Activated T-helper 1 cell treated with anti-CD3 and anti-CD28 coated beads, Interleukin-2, amount 50 U/mL, for 16 hours (primary cell): Measurements from ENCODE around the gene SLX9.

ENCODE experiments used
- DNase-seq, 2 donors: peaks; one replicate each; pipeline ENCODE4 v3.0.0-alpha.2; 2020; ENCODE audit warnings: low read depth in 1 of 2, low spot score in 1 of 2

SLX9 gene, protein sequence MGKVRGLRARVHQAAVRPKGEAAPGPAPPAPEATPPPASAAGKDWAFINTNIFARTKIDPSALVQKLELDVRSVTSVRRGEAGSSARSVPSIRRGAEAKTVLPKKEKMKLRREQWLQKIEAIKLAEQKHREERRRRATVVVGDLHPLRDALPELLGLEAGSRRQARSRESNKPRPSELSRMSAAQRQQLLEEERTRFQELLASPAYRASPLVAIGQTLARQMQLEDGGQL

DNA sequence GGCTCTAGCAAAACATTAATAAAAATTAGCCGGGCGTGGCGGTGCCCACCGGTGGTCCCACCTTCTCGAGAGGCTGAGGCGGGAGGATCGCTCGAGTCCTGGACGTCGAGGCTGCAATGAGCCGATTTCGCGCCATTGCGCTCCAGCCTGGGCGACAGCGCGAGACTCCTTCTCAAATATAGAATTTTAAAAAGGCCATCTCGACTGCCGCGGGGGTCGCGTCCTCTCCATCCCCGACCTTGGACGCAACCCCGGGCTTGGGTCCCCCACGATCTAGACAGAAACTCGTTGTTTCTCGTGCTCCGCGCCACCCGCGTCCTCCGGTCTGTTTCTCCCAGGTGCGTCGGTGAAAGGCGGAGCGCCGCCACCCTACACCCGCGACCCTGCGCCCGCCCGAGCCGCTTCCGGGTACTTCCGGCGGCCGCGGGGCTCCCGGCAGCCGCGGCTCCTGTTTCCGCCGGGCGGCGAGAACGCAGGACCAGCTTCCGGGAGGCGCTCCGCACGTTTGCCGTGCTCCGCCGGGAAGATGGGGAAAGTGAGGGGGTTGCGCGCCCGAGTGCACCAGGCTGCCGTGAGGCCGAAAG, at the start of gene SLX9:
Gene SLX9, plus strand, starts transcription at position 498 of the 584 bp plus-strand sequence. Its CDS starts 29 bp downstream, at position 527.
- DNase-seq = peak; percentile 57 to 75

DNA sequence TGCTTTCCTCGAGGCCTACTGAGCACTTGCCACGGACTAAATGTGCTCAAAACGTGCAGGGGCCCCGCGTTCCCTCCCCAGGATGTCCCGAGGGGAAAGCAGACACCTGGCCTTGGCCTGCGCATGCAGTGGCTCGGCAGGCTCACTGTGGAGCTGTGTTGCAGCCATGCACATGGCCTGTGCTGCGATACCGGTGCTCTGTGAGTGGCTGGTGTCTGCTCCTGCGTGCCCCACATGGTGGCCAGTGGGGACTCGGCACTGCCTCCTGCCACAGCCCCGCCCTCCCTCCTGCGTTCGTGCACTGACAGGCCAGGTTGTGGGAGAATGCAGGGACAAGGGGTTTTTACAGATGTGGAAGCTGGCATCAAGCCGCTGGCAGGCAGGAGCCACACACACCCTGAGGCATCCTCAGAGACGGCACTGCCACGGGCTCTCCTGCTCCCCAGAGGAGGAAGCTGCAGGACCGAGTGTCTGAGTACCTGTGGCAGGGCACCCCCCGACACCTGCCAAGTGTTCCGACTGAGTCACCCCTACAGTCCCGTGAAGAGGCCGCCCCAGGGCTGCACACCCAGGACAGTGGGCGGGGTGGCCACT, 49.4 kb upstream of the SLX9 start:
- no peak for DNase-seq

DNA sequence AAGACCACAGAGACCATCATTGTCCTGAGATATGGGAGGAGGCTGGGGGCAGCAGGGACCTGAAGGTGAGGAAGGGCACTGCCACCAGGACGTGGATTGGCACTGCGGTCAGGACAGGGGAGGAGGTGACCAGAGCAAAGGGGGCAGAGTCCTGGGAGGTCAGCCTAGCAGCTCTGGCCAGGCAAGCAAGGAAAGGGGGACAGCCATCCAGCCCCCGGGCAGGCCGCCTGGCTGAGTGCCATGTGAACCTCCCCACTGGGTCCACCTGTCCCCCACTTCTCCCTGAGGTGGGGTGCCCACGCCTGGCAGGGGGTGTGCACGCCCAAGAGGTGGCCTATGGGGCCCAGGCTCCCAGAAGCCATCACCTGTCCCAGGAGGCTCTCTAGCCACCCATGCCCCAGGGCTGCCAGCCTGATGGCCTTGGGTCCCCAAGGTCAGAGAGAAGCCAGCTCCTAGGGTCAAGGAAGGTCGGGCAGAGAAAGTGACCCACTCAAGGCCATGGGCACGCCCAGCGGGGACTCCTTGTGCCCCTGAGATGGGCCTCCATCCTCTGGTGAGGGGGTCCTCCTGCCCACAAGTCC, 48.8 kb upstream of the SLX9 start:
- DNase-seq = no peak

DNA sequence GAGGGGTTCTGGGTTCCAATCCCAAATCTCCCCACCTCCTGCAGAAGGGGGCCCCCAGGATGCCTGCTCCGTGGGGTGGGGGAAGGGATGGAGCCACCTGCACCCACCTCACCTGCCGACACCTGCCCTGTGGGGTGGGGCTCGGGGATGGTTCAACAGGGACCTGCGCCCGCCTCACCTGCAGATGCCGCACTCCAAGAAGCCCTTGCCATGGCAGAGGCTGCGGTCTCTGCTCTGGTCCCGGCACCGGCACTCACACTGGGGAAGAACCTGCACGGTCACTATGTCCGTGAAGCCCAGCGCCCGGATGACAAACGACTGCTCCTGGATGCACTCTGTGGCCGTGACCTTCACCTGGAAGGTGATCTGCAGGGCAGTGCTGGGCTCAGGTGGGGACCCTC, 48.2 kb upstream of the SLX9 start:
- no peak for DNase-seq

DNA sequence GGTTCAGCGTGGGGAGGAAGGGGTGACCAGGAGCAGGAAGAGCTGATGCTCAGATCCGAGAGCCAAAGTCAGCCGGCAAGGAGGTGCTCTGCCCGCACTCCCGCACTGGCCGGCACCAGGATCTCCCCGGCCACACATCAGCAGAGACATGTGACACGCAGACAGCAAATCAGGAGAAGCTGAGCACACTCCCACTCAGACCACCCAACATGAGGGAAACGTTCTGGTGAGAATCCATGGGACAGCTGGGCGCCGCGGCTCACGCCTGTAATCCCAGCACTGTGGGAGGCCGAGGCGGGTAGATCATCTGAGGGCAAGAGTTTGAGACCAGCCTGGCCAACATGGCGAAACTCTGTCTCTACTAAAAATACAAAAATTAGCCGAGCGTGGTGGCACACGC, 47.7 kb upstream of the SLX9 start:
- DNase-seq = no peak

DNA sequence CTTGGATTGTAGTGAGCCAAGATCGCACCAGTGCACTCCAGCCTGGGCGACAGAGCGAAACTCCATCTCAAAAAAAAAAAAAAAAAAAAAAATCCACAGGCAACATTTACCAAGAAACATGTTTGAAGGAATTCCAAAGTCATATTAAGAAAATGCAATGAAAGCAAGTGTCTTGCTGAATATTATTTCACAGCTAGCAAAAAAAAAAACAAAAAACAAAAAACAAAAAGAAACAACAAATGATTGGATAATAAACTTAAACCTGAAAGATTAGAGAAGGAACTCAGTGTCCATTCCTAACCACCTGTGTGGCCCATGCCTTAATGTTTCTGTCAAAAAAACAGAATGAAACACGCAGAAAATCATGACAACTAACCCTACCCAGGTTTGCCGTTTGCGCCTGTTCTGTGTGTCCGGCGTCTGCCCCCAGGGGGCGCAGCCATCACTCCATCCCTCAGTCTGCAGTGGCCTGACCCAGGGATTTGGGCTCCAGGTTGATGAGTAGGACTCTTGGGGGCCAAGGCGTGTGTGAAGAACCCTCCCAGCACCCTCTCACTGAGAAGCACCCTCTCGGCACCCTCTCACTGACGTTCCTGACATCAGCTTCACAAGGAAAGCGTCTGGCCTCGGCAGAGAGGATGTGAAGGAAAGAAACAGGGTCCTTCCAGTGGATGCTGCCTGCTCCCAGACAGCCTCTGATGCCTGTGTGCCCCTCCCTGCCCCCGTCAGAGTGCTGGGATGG, 47.1 kb upstream of the SLX9 start:
- peak; percentile 58 to 68 for DNase-seq

DNA sequence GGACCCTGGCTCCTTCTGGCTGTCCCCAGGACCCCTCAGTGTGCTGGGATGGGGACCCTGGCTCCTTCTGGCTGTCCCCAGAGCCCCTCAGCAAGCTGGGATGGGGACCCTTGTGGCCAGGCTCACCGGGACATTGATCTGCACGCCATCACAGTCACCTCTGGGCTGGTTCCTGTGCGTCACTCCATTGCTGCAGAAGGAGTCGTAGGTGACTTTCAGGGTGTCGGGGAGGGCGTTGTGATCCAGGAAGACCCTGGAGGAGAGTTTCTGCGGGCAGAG, 46.6 kb upstream of the SLX9 start:
- DNase-seq = no peak

DNA sequence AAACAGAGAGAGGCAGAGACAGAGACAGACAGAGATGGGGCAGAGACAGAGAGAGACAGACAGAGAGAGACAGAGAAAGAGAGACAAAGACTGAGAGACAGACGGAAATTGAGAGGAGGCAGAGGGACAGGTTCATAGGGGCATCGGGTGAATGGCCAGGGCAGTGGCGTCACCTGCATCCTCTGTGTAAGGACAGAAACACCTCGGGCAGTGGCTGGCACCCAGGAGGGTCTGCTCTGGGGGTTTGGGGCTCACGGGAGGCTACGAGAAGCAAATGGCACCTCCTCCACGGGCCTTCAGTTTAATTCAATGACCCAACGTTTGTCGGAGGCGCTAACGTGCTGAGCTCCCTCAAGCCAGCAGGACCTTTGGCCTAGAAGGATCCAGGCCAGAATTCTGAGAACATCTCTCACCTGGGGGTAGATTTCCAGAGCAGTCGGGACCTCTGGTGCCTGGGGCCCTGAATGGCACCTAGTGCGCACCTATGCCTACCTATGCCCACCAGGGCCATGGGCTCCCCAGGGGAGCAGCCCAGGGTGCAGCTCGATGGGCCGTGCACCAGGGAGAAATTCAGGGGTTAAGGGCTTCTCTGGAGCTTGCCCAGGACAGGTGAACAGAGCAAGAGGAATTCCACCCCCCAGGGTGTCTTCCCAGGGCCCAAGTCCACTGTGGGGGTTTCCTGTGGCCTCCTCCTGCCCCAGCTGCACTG, 45.7 kb upstream of the SLX9 start:
- DNase-seq = no peak

DNA sequence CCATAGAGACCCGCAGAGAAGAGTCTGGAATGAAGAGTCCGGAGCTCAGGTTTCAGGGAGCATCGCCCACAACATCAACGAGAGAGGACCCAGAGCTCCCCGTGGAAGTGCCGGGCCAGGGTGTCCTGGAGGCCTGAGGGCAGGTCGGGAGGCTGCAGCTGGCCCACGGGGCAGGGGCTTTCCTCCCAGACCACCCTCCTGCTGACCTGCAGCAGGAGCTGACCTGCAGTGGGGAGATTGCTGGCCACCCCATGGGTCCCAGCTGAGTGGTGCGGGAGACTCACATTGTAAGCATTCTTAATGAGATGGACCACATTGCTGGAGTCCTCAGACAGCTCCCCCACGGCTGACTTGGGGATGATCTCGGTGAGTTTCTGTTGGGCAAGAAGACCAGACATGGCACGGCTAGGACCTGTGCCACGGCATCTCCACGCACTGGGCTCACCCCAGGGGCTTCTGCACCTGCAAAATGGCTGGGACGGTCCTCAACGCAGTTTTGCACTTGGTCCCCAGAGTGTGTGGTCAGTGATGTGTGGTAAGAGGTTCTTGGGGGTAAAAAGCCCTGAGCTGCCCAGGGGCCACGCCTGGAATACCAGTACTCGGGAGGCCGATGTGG, 45.0 kb upstream of the SLX9 start:
- no peak for DNase-seq

DNA sequence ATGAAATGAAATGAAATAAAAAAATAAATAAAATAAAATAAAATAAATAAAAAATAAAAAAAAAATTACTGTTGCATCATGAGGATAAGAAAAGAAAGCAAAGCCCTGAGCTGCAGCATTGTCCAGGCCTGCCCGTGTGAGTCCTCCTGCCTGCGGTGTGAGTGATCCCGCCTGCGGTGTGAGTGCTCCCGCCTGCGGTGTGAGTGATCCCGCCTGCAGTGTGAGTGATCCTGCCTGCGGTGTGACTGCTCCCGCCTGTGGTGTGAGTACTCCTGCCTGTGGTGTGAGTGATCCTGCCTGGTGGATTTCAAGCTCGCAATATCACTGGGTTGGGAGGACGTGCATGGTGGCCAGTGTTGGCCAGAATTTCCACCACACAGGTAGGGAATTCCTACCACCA, 44.0 kb upstream of the SLX9 start:
- DNase-seq = no peak

DNA sequence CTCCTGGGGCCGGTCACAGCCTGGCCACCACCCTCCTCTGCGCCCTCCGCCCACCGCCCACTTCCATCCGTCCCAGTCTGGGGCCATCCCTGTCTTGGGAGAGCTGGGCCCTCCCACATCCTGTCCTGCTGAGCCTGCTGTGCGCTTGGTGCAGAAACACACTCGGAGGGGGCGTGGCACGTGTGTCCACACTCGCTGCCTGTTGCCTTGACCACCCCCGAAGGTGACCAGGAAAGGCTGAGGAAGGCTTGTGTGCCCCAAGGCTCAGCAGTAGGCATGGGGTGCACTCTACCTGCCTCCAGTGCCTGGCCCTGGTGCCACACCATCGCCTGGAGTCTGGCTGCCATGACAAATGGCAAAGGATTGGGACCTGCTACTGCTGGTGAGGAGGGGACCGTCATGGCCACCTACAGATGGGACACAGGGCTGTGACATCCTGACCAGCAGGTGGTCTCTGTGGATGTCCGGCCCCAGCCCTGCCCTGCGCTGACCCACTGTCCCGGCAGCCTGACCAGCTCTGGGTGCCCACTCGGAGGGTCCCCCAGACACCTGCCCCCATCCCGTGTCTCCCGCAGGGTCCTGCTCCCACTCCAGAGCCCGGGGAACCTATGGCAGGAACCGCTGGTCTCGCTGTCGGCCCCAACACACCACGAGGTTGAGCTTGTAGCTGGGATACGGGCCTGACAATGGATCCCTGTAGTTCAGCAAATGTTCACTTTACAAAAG, 43.1 kb upstream of the SLX9 start:
- no peak for DNase-seq

DNA sequence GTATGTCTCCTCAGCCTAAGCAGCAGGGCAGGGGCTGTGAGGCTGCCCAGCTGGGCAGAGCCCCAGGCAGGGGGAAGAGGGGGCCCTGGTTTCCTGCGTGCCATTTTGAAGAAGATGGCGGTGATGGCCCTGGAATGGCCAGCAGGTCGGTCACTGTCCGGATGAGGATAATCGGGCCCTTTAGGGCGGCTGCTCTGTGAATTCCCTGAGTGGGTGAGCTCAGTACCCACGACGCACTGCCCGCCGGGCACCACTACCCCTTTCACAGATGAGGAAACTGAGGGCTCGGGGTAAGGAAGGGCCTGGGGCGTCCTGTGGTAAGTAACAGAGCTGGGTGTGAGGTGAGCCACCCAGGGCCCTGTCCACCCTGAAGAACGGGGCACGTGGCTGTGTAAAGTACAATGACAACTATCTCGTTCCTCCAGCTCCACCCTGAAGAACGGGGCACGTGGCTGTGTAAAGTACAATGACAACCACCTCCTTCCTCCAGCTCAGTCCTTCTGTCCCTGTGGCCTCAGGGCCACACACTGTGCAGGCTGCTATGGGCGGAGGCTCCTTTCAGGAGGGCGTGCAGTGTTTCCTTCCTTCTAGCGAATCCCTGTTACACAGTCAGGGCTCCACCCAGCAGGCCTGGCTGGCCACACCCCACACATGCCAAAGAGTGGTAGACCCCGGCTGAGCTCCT, 42.4 kb upstream of the SLX9 start:
- DNase-seq = no peak

DNA sequence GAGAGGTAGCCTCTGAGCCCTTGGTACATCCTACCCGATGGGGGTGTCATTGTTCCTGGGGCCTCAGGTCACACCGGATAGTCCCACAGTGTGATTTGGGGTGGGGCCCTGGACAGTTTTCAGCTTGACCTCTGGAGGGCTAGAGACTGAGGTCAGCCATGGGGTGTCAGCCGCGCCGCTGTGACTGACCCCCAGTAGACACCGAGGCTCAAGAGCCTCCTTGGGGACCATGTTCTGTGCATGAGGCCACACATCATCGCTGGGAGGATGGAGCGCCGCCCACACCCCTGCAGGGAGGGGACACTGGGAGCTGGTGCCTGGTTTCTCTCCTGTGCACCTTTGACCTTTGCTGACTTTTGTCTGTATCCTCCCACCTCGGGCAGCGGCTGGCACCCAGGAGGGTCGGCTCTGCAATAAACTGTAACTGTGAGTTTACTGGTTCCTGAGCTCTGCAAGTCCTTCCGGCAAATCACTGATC, 41.8 kb upstream of the SLX9 start:
- DNase-seq = no peak

DNA sequence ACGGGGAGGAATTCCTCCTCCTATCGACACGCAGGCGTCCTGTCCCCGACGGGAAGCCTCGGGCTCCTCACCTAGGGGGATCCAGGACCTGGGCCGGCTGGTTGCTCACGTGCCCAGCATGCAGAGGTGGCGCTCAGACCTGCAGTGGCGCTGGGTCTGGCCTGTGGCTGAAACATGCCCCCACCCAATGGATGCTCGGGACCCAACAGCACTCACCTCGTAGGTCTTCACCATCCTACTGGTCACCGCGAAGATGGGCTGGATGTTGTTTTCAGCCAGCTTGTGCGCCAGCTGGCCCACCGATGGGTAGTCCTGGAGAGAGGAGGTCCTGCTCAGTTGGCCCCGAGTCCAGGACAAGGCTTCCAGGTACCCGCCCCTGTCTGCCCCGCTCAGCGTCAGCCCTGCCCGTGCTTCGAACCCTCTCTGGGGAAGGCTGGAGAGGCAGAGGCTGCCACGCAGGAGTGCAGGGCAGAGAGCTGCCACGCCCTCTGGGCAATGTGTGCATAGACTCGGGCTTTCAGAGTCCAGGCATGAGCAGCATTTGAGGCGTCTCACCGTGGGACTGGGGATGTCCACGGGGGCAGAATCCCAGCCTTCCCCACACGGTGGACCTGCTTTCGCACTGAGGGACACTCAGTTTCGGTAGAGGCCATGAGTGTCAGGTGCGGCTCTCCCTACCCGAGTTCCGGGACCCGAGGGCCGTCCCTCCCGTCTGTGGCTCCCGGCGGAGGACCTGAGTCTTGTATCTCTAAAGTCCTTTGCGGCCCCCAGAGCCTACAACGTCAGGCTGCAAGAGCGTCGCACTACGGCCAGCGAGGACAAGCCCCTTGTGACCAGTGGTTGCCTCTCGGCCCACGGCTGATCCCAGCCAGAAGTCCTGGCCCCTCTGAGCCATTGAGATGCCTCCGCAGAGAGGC, 40.7 kb upstream of the SLX9 start:
- no peak for DNase-seq

DNA sequence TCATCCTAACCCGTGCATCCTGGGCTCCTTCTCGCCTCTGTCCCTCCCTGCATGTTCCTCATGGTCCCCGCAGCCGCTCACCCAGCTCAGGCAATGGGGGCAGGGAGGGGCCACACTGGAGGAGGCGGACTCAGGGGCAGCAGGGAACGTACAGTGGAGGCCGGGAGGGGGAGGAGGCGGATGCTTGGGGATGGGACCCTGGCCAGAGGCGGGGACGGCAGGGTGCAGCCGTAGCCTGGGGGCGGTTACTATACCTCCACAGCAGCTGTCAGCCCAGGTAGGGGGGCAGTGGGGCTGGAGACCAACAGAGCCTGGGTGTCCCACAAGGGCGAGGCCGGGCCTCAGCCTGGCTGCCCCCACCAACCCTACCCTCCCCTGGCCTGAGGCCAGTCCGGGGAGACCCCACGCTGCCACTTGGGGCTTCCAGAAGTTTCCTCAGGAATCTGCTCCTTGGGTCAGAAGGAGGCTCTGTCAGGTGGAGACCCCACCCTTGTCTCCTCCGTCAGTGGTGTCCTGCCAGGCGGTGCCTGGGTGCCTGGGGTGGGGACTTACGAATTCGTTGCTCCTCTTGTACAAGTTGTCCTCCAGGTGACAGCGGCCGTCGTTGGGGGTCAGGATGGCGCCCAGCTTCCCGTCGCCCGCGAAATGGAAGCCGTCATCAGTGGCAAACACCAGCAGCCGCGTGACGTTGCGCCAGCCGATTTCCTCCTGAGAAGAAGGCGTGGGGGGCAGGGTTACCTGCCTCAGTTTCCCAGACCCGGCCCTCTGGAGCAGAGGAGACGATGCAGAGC, 39.9 kb upstream of the SLX9 start:
- DNase-seq = no peak

DNA sequence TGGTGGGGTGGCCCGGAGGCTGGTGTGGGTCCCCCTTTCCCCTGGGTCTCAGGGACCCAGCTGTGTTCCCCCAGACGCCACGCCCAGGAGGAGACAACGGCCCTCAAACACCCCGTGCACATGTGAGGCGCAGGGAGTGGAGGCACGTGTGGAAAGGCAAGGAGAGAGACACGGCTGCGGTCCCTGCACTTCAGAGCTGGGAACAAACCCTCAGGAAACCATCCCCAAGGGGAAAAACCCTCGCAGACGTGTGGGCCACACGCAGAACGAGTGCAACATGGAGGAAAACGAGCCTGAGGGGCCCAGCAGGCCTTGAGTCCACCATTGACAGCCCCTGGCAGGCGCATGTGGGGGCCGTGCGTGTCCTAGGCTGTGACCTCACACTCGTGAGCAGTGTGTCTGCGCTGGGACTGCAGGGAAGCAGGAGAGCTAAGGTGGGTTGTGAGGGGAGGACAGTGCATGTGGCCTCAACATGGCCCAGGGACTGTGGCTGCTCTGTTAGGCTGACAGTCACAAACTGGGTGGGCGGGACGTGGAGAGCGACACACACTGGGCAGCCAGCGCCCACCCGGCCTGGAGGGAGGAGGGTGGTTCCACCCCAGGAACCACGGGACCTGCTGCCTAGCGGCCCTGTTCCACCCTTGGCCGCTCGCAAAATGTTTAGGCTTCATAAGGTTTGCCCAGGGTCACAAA, 39.1 kb upstream of the SLX9 start:
- DNase-seq = no peak

DNA sequence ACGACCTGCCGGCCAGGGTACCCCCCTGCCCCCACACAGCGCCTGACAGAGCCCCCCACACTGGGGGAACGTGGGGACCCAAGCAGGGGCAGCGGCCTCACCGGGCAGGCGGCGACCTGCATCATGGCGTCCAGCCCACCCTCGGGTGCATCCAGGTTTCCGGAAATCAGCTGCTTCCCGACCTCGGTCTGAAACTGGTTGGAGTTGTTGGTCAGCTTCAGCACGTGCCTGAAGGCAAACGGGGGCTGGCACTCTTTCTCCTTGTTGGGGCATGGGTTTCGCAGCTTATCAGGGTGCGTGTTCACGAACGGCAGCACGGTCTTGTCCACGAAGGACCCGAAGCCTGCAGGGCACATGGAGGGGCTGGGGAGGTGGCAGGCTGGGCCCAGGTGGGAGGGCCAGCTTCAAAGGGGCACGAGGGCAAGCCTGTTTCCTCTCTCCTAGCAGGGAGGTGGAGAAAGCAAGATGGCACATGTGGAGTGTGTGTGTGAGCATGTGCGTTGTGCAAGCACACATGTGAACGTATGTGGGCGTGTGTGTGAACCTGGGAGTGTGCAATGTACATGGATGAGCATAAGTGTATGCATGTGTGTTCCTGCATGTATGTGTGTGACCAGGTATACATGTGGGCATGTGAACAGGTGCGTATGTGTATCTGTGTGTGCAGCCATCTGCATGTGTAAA, 38.3 kb upstream of the SLX9 start:
- no peak for DNase-seq
